K562 (cell line): ENCODE measurements around the gene LSR. TPM values are rescaled to one million over a fixed set of nuclear protein-coding genes. Genes with fewer than 3 reads are reported as not detected.

ENCODE experiments used
- ATAC-seq: fragments of 200-7000 bp; cut with Tn5 transposase; 3 replicates; pipeline ENCODE4 v1.9.1; 2020; ENCODE audit warnings: moderate library complexity
- BruUV-seq: library from RNA; stranded (reverse); fragments of 400-500 nt; replicated peaks from 2 replicates; lab custom pipeline; 2021; lab: Mats Ljungman, UMichigan
- CTCF ChIA-PET: fragments of 300-600 bp; formaldehyde crosslinking; extraction: SDS; loops from one replicate; lab custom pipeline; 2021; ENCODE audit warnings: low intra/inter-chr PET ratio; lab: Yijun Ruan, JAX
- POLR2A ChIA-PET: fragments of 300-600, 350-650 bp; sonication (Branson Sonifier 250); formaldehyde crosslinking; extraction: SDS; loops from one replicate; lab custom pipeline; 2021; ENCODE audit warnings: antibody characterized with exemption, inconsistent platforms; lab: Yijun Ruan, JAX
- DNase-seq, 4 experiments: peaks; one replicate each; pipeline versions ENCODE4 v3.0.0 to v3.0.0-alpha.2; 2011 to 2018; ENCODE audit warnings: low spot score in 3 of 4, mixed read lengths in 3 of 4; ENCODE audit errors: extremely low read depth in 1 of 4
- FAIRE-seq: peaks from 2 replicates; lab custom pipeline; 2011; peaks lifted over from hg19 to GRCh38; lab: Jason Lieb, UNC
- H2AFZ ChIP-seq: 2 replicates; pipeline ENCODE4 v1.6.0; 2011; ENCODE audit warnings: low read depth, low read length, control low read depth, inconsistent platforms
- H3K27ac ChIP-seq: fragments of 200-600 bp; 3 replicates; pipeline ENCODE4 v1.8.0; 2011; ENCODE audit warnings: low read depth, mild to moderate bottlenecking, control low read depth, inconsistent platforms, low read length, moderate library complexity, mixed read lengths; ENCODE audit errors: extremely low read depth
- H3K27me3 ChIP-seq, 2 experiments: fragments of 300-600 bp in 1 of 2; 2 replicates in 1 of 2; 3 replicates in 1 of 2; pipeline versions ENCODE4 v1.6.0 to v1.8.0; 2011; ENCODE audit warnings: inconsistent platforms in 2 of 2, low read length in 2 of 2, mild to moderate bottlenecking in 1 of 2, mixed read lengths in 1 of 2, moderate library complexity in 1 of 2; ENCODE audit not compliant: control insufficient read depth in 2 of 2, insufficient read depth in 2 of 2
- H3K36me3 ChIP-seq: fragments of 300-600 bp; 3 replicates; pipeline ENCODE4 v1.8.0; 2011; ENCODE audit warnings: mild to moderate bottlenecking, low read length, inconsistent platforms; ENCODE audit not compliant: control insufficient read depth, insufficient read depth
- H3K4me1 ChIP-seq, 2 experiments: fragments of 200-600 bp in 1 of 2; replicated peaks in 1 of 2; 2 replicates in 1 of 2; 3 replicates in 1 of 2; pipeline versions ENCODE4 v1.5.1 to v1.8.0; 2011; ENCODE audit warnings: inconsistent platforms in 2 of 2, low read length in 2 of 2, mild to moderate bottlenecking in 1 of 2, mixed read lengths in 1 of 2, moderate library complexity in 1 of 2; ENCODE audit not compliant: control insufficient read depth in 2 of 2, insufficient read depth in 2 of 2
- H3K4me2 ChIP-seq: 2 replicates; pipeline ENCODE4 v1.6.1; 2011; ENCODE audit warnings: low read length, control low read depth, inconsistent platforms, mixed read lengths; ENCODE audit not compliant: insufficient read depth
- H3K4me3 ChIP-seq: fragments of 200-600 bp; sonication (generic), shearing (Covaris generic); 2 replicates; pipeline ENCODE4 v1.5.1; 2016; ENCODE audit warnings: control low read depth, inconsistent platforms
- H3K79me2 ChIP-seq: fragments of 200-600 bp; 3 replicates; pipeline ENCODE4 v1.8.0; 2011; ENCODE audit warnings: low read length, inconsistent platforms; ENCODE audit not compliant: control insufficient read depth, insufficient read depth
- H3K9ac ChIP-seq, 2 experiments: 2 replicates each; pipeline versions ENCODE4 v1.6.0 to v1.6.1; 2011; ENCODE audit warnings: low read depth in 2 of 2, low read length in 2 of 2, control low read depth in 1 of 2, inconsistent platforms in 1 of 2, mild to moderate bottlenecking in 1 of 2, mixed read lengths in 1 of 2; ENCODE audit not compliant: insufficient read depth in 1 of 2
- H3K9me1 ChIP-seq: one replicate; pipeline ENCODE4 v1.6.0; 2011; ENCODE audit warnings: inconsistent platforms, mild to moderate bottlenecking, low read length, moderate library complexity; ENCODE audit not compliant: control insufficient read depth, insufficient read depth
- H3K9me3 ChIP-seq: replicated peaks from 2 replicates; pipeline ENCODE4 v1.5.1; 2011; ENCODE audit warnings: low read depth, low read length, inconsistent platforms; ENCODE audit not compliant: control insufficient read depth, insufficient read depth
- H4K20me1 ChIP-seq: replicated peaks from 2 replicates; pipeline ENCODE4 v1.6.1; 2011; ENCODE audit warnings: low read length, inconsistent platforms, mixed read lengths; ENCODE audit not compliant: control insufficient read depth, insufficient read depth
- CHD2 ChIP-seq: IDR thresholded peaks from 2 replicates; pipeline ENCODE4 v1.6.1; 2011; ENCODE audit warnings: low read depth, low read length
- DDX20 ChIP-seq: fragments of 450-650 bp; IDR thresholded peaks from 2 replicates; pipeline ENCODE4 v1.6.1; 2016; ENCODE audit warnings: missing genetic modification characterization, low read depth, mild to moderate bottlenecking, missing compliant biosample characterization, moderate library complexity
- ESRRA ChIP-seq: fragments of 450-650 bp; IDR thresholded peaks from 2 replicates; pipeline ENCODE4 v1.6.1; 2014; ENCODE audit warnings: low read depth, mild to moderate bottlenecking, moderate library complexity, borderline replicate concordance
- GATAD2A ChIP-seq: fragments of 450-650 bp; IDR thresholded peaks from 2 replicates; pipeline ENCODE4 v1.6.1; 2017
- KDM1A ChIP-seq, 2 experiments: fragments of 450-650 bp; IDR thresholded peaks; 2 replicates each; pipeline ENCODE4 v1.6.1; 2016; ENCODE audit warnings: mild to moderate bottlenecking in 2 of 2
- MECOM ChIP-seq: fragments of 250-450 bp; sonication (Bioruptor Pico); IDR thresholded peaks from 2 replicates; pipeline ENCODE4 v1.8.0; 2022; ENCODE audit warnings: inconsistent platforms
- MEF2D ChIP-seq: conservative IDR thresholded peaks from 2 replicates; pipeline ENCODE4 v1.6.1; 2016; ENCODE audit warnings: low read depth, missing genetic modification characterization, missing compliant biosample characterization
- MYBL2 ChIP-seq, 2 experiments: fragments of 450-650 bp in 1 of 2; sonication (generic) in 1 of 2; formaldehyde crosslinking in 1 of 2; IDR thresholded peaks; 2 replicates each; pipeline versions ENCODE4 v1.6.1 to v1.8.1; 2017 to 2022; ENCODE audit warnings: borderline replicate concordance in 1 of 2, inconsistent platforms in 1 of 2, low read depth in 1 of 2, mild to moderate bottlenecking in 1 of 2, missing genetic modification reagents in 1 of 2, moderate library complexity in 1 of 2
- NFIC ChIP-seq: fragments of 450-650 bp; IDR thresholded peaks from 2 replicates; pipeline ENCODE4 v1.6.1; 2017; ENCODE audit warnings: mild to moderate bottlenecking, inconsistent platforms
- NR4A1 ChIP-seq, 2 experiments: fragments of 250-450 bp in 1 of 2; fragments of 450-650 bp in 1 of 2; sonication (Bioruptor Pico) in 1 of 2; IDR thresholded peaks; 2 replicates each; pipeline versions ENCODE4 v1.4.0 to v1.6.1; 2016 to 2020; ENCODE audit warnings: mild to moderate bottlenecking in 2 of 2, missing compliant biosample characterization in 1 of 2, missing genetic modification characterization in 1 of 2, moderate library complexity in 1 of 2
- PCBP2 ChIP-seq: fragments of 200-400 bp; formaldehyde crosslinking; IDR thresholded peaks from 2 replicates; pipeline ENCODE4 v1.6.1; 2018; ENCODE audit warnings: low read length, low read depth, mild to moderate bottlenecking, moderate library complexity; ENCODE audit not compliant: poor library complexity, severe bottlenecking
- POLR2G ChIP-seq: fragments of 200-400 bp; formaldehyde crosslinking; IDR thresholded peaks from 2 replicates; pipeline ENCODE4 v1.6.1; 2017; ENCODE audit warnings: low read depth, mild to moderate bottlenecking, antibody characterized with exemption, low read length, moderate library complexity
- RFX1 ChIP-seq: fragments of 450-650 bp; IDR thresholded peaks from 2 replicates; pipeline ENCODE4 v1.6.1; 2016; ENCODE audit warnings: mild to moderate bottlenecking, moderate library complexity
- RNF2 ChIP-seq: sonication (generic); IDR thresholded peaks from 2 replicates; pipeline ENCODE4 v1.6.1; 2016
- SMAD4 ChIP-seq: fragments of 250-450 bp; sonication (Bioruptor Pico); conservative IDR thresholded peaks from 2 replicates; pipeline ENCODE4 v1.8.0; 2021; ENCODE audit warnings: inconsistent platforms, mild to moderate bottlenecking, moderate library complexity
- THRAP3 ChIP-seq: fragments of 450-650 bp; IDR thresholded peaks from 2 replicates; pipeline ENCODE4 v1.6.1; 2016; ENCODE audit warnings: mild to moderate bottlenecking, inconsistent platforms, borderline replicate concordance
- XRCC4 ChIP-seq: IDR thresholded peaks from one replicate; pipeline ENCODE4 v1.6.1; 2011; ENCODE audit not compliant: insufficient read depth, insufficient read length; ENCODE audit errors: extremely low read depth
- ZNF175 ChIP-seq: fragments of 200-800 bp; sonication (Bioruptor generic); IDR thresholded peaks from 2 replicates; pipeline ENCODE4 v1.6.1; 2016; ENCODE audit warnings: low read depth, mild to moderate bottlenecking, missing genetic modification characterization, missing compliant biosample characterization
- ZNF354B ChIP-seq: fragments of 250-450 bp; sonication (Bioruptor Pico); IDR thresholded peaks from 2 replicates; pipeline ENCODE4 v1.4.0; 2020
- ZNF584 ChIP-seq: fragments of 200-800 bp; sonication (Bioruptor generic); IDR thresholded peaks from 2 replicates; pipeline ENCODE4 v1.6.1; 2016; ENCODE audit warnings: low read depth, mild to moderate bottlenecking, missing genetic modification characterization, missing compliant biosample characterization
- ZNF589 ChIP-seq: fragments of 200-800 bp; sonication (Bioruptor generic); IDR thresholded peaks from 2 replicates; pipeline ENCODE4 v1.6.1; 2016; ENCODE audit warnings: low read depth, missing genetic modification characterization, missing compliant biosample characterization
- WGBS: fragments of 100-300 bp; shearing (Covaris generic); methylation state at CpG from one replicate; pipeline ENCODE4 v1.1.6; 2016; ENCODE audit warnings: low coverage, mixed read lengths; ENCODE audit not compliant: insufficient coverage; ENCODE audit errors: missing lambda C conversion rate; 5-methylcytosine and 5-hydroxymethylcytosine counted together
- in situ Hi-C: fragments of 300-500 bp; cut with MboI; formaldehyde crosslinking; loops from 4 replicates; pipeline ENCODE4 v1.15.0; 2018; ENCODE audit warnings: inconsistent platforms, mixed read lengths
- intact Hi-C: fragments of 100-400 bp; cut with micrococcal nuclease; formaldehyde crosslinking; loops from 2 replicates; pipeline ENCODE4 v1.14.2; 2022
- polyA plus RNA-seq, 8 experiments: library from polyadenylated mRNA; depleted of rRNA in 4 of 8; stranded (reverse) in 5 of 8; unstranded in 3 of 8; fragments of >200 nt; fragmentation: Nextera tagmentation in 2 of 8; fragmentation: Illumina TruSeq in 1 of 8; extraction: Ambion mirVana in 2 of 8; extraction: Trizol in 1 of 8; gene quantifications; 2 replicates each; pipeline versions ENCODE4 v1.2.1 to v1.2.3, GENCODE V29; 2011 to 2014; ENCODE audit warnings: inconsistent platforms in 1 of 8, missing spikeins in 1 of 8
- total RNA-seq, 7 experiments: library from RNA; depleted of rRNA in 6 of 7; stranded (reverse); fragments of >200 nt in 6 of 7; fragmentation: Illumina TruSeq in 2 of 7; extraction: Trizol in 2 of 7; gene quantifications; 2 replicates each; pipeline versions ENCODE4 v1.2.1 to v1.2.3, GENCODE V29; 2011 to 2021; ENCODE audit warnings: low replicate concordance in 1 of 7
- TF ChIP-seq, protein P1 (sequence below): fragments of 450-650 bp; IDR thresholded peaks from one replicate; pipeline ENCODE4 v1.6.1; 2018; ENCODE audit warnings: mild to moderate bottlenecking, moderate library complexity; ENCODE audit not compliant: partially characterized antibody

The LSR gene
- total and polyA plus RNA-seq, 9 of the 15 experiments (the other 6 are each of a cell fraction or from before 2014, with no cell fraction given), result 0.44 to 87.9 (median 28.0) TPM

DNA sequence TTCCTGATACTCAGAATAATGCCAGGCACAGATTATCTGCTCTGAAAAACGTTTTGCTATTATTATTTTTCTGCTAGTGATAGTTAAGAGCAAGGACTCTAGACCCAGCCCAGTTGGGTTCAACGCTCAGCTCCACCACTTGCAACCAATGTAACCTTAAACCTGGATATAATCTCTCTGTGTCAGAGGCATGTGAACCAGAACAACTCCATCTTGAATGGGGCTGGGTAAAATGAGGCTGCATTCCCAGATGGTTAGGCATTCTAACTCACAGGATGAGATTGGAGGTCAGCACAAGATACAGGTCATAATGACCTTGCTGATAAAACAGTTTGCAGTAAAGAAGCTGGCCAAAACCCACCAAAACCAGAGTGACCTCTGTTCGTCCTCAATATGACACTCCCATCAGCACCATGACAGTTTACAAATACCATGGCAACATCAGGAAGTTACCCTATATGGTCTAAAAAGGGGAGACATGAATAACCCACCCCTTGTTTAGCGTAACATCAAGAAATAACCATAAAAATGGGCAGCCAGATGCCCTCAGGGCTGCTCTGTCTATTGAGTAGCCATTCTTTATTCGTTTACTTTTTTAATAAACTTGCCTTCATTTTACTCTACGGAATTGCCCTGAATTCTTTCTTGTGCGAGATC, 33.9 kb upstream of the LSR start:
- in situ Hi-C loops (no loop called here), intact Hi-C loops (no loop called here)
- no peaks in the 10 kb centered on the region for H3K79me2 ChIP-seq
- H4K20me1 ChIP-seq, result no peaks in the 10 kb centered on the region
- no peak overlapping the region for H3K4me3 ChIP-seq
- no peaks in the 10 kb centered on the region for H3K36me3 ChIP-seq
- no peaks in the 10 kb centered on the region for H3K9me1 ChIP-seq
- ChIA-PET POLR2A (interaction anchor here (1.0 kb wide), 1 partner anchor 11 kb away, joined by 3 read pairs; no protein-coding TSS in a partner anchor), CTCF (no interaction called here)
- no peak overlapping the region for H3K9ac ChIP-seq
- H3K27me3 ChIP-seq, result no peaks in the 10 kb centered on the region
- no peak for DNase-seq
- no peak overlapping the region for H3K27ac ChIP-seq
- H3K4me2 ChIP-seq, result no peak overlapping the region
- ATAC-seq, result no peak
- no TSS peak for BruUV-seq
- peaks cover 18% of the 10 kb centered on the region in 2 experiments for H3K4me1 ChIP-seq
- WGBS, result 53% methylated on average over 7 of the region's 7 CpGs
- no peak for FAIRE-seq
- no peak overlapping the region for H2AFZ ChIP-seq
- H3K9me3 ChIP-seq, result peaks cover 16% of the 10 kb centered on the region
- TF ChIP-seq PCBP2 (no peak), ZNF354B (no peak), POLR2G (no peak), ZNF584 (CRISPR knock-in tag) (peak; percentile 68; the same call in 1 of the 2 replicates), THRAP3 (no peak), NR4A1 (CRISPR knock-in tag; IDR thresholded peaks at IDR 0.05) (no peak), NR4A1 (tag; IDR thresholded peaks at IDR 0.05) (peak; percentile 81), GATAD2A (no peak), MECOM (CRISPR knock-in tag) (0 out of 2 replicates have a peak, but pooled peaks have one; percentile 21), XRCC4 (no peak), DDX20 (tag) (peak; percentile 63; the same call in 1 of the 2 replicates), MYBL2 (IDR thresholded peaks at IDR 0.05; ENCODE audit: low read depth) (no peak), MYBL2 (CRISPR knock-in tag; IDR thresholded peaks at IDR 0.05; ENCODE audit: borderline replicate concordance) (no peak), KDM1A (IDR thresholded peaks at IDR 0.05) (no peak), RNF2 (no peak), SMAD4 (0 out of 2 replicates have a peak, but pooled peaks have one; percentile 34), NFIC (no peak), MEF2D (tag) (peak; percentile 72), ESRRA (peak; percentile 62; the same call in 1 of the 2 replicates), RFX1 (peak; percentile 58), ZNF175 (peak; percentile 83; the same call in 1 of the 2 replicates), CHD2 (no peak), ZNF589 (peak; percentile 70; the same call in 1 of the 2 replicates)
- TF ChIP-seq, protein P1, sequence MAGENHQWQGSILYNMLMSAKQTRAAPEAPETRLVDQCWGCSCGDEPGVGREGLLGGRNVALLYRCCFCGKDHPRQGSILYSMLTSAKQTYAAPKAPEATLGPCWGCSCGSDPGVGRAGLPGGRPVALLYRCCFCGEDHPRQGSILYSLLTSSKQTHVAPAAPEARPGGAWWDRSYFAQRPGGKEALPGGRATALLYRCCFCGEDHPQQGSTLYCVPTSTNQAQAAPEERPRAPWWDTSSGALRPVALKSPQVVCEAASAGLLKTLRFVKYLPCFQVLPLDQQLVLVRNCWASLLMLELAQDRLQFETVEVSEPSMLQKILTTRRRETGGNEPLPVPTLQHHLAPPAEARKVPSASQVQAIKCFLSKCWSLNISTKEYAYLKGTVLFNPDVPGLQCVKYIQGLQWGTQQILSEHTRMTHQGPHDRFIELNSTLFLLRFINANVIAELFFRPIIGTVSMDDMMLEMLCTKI, result no peak
